HG03108 (cell line): ENCODE results near the gene WDCP.
"Not testable (repeated sequence)": the region's sequence is repeated elsewhere in the genome, so short reads cannot be mapped to it uniquely, and the experiment has no call there.

ENCODE experiments used
- ATAC-seq: cut with Tn5 transposase; IDR thresholded peaks from one replicate; pipeline ENCODE4 v1.9.1; 2021; ENCODE audit warnings: moderate library complexity; ENCODE audit not compliant: unreplicated experiment

The WDCP gene

GRCh38 chr2:24022975-24023575 lies 24.1 kb downstream of the WDCP start:
- ATAC-seq: no peak

GRCh38 chr2:24022324-24022974 lies 24.7 kb downstream of the WDCP start:
- no peak for ATAC-seq

GRCh38 chr2:24021122-24021998 lies 25.8 kb downstream of the WDCP start:
- no peak for ATAC-seq

GRCh38 chr2:24020244-24020643 lies 26.9 kb downstream of the WDCP start:
- ATAC-seq: no peak

- no peak for ATAC-seq
These were observed 27.5 kb downstream of the WDCP start for GRCh38 chr2:24019729-24020128.

GRCh38 chr2:24018241-24018640 lies 28.9 kb downstream of the WDCP start:
- ATAC-seq: no peak

- no peak for ATAC-seq
These were observed 29.5 kb downstream of the WDCP start for GRCh38 chr2:24017711-24018110.

GRCh38 chr2:24016853-24017703 lies 30.1 kb downstream of the WDCP start:
- no peak for ATAC-seq

GRCh38 chr2:24016376-24016761 lies 30.8 kb downstream of the WDCP start:
- ATAC-seq: no peak

- ATAC-seq: no peak
These were observed 31.4 kb downstream of the WDCP start for GRCh38 chr2:24015562-24016375.

GRCh38 chr2:24014902-24015301 lies 32.3 kb downstream of the WDCP start:
- not testable (repeated sequence) for ATAC-seq

GRCh38 chr2:24012521-24013188 lies 34.5 kb downstream of the WDCP start:
- ATAC-seq: no peak

GRCh38 chr2:24011250-24012104 lies 35.7 kb downstream of the WDCP start:
- ATAC-seq: no peak

GRCh38 chr2:24010477-24011249 lies 36.5 kb downstream of the WDCP start:
- no peak for ATAC-seq

- no peak for ATAC-seq
These were observed 37.3 kb downstream of the WDCP start, which contains the start of gene MFSD2B for GRCh38 chr2:24009680-24010476. MFSD2B (plus strand) TSS chr2:24010085; CDS start chr2:24010097, 12 bp downstream.

- ATAC-seq: no peak
These were observed 37.9 kb downstream of the WDCP start for GRCh38 chr2:24009367-24009679.

- ATAC-seq: no peak
These were observed 38.4 kb downstream of the WDCP start for GRCh38 chr2:24008672-24009366.
